IPS-NIHi7 (cell line): ENCODE measurements around the gene SETBP1.
"Not testable (repeated sequence)": the region's sequence is repeated elsewhere in the genome, so short reads cannot be mapped to it uniquely, and the experiment has no call there.

Experiments
- DNase-seq: peaks from one replicate; pipeline ENCODE4 v3.0.0; 2012; ENCODE audit warnings: mixed read lengths; ENCODE audit errors: extremely low spot score

Gene SETBP1

DNA sequence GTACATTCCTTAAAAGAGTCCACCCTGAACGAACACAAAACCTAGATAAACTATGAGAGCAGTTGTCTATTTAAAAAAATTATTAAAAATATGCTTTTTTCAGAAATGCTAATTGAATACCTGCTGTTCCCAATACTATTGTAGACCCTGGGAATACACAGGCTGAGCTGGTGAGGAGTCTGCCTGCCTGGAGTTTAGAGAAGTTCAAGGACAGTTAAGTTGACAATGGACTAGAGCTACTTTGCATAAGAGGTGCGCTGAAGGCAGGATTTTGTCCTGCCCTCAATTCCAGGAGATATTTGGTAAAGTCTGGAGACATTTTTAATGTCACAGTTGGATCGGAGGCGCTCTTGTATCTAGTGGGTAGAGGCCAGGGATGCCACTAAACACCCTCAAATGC is 110.2 kb downstream of the SETBP1 start:
- no peak for DNase-seq

DNA sequence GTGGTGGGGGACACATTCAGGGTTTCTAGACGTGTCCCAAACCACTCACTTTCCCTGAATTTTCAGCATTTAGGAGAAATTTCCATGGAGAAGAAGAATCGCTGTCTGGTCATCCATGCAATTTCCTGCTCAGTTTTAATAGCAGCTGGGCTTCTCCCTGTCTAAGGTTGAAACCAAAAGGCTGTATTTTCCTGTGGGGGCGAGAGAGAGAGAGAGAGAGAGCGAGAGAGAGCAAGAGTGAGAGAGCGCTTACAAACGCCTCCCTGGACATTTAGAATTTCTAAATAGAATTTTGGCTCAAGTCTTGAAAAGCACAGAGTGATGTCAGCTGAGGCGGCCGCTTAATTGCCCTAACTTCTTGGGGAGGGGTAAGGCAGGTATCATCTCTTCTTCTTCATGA is 110.8 kb downstream of the SETBP1 start:
- DNase-seq: no peak

DNA sequence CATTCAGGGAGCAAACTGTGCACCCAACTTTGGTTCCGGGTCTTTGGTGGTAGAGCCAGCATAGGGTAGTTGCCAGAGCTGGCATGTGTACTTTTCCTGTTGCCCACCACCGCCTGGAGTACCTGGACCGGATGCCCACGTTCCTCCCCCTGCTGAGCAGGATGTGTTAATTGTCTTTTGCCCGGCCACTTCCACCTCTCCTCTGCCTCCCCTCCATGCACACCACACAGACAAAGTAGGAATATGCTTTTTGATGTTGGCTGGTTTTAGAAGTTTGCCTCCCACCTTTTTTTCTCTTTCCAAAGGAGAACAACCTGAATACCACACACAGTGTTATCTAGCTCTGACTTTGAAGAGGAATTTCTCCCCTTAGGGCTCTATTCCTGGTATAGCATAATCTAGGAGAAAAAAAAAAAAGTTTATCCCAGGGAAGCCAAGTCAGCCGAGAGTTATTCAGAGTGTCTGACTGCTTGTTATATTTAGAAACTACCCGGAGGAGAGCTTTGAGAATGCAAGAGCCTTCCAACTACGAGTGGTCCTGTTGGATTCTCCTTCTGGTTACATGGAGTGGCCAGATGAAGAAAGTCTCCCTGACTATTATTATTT is 111.9 kb downstream of the SETBP1 start:
- DNase-seq: no peak

DNA sequence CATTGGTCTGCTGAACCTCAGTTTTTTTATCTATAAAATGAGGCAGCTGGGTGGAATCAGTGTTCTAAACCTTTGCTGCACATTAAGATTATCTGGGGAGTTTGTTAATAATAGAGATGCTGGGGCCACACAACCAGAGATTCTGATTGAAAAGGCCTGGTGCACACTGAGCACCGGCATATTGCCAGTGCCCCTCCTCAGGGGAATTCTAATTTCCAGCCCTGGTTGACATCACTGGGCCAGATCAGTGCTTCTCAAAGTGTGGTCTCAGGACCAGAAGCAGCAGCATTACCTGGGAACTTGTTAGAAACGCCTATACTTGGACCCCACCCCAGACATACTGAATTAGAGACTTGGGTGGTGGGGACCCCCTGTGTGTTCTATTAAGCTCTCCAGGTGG is 112.5 kb downstream of the SETBP1 start:
- DNase-seq: no peak

DNA sequence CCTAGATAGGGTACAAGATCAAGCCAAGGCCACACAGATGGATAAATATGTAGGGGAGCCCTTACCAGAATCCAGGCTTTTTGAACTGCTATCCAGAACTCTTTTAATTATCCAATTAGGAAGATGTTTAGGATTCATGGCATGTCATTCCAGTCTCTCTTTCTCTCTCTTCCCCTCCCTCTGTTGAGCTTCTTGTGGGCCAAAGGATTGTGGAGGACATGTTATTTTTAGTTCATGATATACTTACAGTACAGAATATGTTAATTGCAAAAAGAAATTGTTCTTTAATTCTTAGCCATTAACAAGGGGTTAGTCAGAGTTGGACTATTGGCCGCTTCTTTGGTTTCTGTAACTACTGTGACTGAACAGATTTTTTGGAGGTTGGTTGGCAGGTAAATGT is 113.0 kb downstream of the SETBP1 start:
- DNase-seq: no peak

DNA sequence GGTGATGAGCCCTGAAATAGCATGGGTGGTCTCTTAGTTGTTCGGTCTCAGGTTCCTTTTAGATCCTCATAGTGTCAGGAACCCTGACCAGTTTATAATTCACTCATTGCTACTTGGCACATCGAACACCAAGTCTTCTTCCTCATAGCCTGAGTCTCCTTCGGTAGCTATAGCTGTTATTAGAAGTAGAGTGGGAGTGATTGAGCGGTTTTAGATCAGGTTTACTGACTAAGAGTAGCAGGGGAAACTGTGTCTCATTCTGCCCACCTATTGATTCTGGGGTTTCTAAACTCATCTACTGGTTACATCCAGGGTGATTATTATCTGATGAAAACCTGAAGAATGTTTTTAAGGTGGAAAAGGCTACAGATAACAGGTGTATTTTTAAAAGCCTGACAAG is 114.6 kb downstream of the SETBP1 start:
- no peak for DNase-seq

DNA sequence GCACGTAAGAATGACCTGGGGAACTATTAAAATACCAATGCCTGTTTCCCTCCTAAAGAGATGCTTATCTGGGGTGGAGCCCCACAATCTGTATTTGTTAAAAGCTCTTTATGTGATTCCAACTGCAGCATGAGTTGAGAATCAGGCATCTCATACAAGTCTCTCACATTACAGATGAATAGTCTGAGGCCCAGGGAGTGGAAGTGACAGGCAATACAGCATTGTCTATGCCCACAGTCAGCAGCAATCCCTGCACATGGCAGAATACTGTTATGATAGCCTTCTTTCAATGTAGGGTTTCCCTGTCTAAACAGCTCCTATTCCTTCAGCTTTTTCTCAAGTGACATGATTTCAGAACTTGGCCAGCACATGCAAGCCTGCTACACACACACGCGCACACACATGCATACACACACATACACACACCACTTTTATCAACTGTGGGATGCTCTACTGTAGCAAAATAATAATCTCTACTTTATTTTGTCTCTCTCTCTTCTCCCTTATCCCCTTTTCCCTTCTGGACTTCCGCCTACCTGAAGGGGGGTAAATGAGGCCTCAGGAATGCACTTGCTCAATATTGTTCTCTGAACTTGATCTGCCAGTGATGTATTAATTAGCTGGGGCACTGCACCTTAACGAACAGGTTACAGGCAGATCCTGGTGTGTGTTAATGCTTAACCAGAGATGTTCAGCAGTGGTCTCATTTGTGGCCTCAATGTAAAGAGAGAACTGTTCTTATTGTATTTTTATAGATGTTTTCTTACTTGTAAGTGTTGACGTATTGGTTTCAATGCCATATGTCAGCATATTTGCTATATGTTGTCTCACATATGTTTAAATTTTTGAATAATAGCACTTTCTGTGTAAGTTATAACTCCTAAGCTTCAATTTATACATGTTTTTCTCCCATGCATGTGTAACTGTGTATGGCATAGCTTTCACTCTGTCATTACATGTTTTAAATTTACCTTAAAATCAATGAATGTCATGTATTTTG is 116.0 kb downstream of the SETBP1 start:
- DNase-seq: no peak

DNA sequence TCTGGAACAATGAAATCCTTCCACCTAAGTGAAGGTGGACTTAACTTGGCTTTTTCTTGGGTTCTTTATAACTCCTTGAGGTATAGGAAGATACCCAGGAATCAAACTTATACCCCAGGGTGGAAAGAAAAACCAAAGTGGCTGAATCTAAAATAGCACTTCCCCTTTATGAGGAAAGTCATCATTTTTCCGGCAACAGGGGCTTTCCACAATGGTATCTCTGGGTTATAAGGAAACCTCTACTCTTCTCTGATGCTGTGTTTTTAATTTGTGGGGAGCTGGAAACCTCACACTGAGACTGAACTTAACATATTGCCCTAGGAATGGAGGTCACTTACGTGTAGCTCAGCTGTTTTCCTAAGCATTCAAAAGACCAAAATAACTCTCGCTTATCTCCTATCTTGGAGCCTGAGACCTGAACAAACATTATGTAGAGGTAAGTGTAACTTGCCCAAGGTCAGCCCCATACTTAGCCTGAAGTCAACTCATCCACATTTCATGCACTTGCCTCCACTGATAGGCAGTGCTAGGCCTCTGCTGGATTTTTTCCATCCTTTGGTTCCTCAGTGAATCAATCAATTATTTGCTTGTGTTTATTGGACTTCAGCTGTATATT is 117.9 kb downstream of the SETBP1 start:
- no peak for DNase-seq

DNA sequence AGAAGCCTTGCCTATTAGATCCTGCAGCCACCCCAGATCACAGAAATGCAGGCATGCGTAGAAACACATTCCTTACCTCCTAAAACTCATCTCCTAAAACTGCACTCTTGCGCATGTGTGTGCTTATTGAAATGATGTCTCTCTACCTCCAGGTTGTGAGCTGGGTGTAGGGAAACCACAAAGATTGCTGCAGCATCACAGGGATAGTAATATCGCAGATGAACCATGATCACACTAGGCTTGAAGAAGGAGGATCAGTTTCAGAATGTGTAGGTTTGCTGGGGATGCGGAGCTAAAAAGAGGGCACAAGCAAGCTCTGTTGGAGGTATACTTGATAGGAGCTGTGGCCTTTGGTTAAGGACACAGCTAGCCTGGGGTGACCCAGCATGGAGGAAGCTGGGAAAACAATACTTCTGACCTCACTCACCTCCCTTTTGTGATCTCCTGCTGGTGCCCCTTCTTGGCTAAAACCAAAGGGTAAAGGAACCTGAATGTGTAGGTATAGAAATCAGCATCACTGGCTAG is 118.8 kb downstream of the SETBP1 start:
- no peak for DNase-seq

DNA sequence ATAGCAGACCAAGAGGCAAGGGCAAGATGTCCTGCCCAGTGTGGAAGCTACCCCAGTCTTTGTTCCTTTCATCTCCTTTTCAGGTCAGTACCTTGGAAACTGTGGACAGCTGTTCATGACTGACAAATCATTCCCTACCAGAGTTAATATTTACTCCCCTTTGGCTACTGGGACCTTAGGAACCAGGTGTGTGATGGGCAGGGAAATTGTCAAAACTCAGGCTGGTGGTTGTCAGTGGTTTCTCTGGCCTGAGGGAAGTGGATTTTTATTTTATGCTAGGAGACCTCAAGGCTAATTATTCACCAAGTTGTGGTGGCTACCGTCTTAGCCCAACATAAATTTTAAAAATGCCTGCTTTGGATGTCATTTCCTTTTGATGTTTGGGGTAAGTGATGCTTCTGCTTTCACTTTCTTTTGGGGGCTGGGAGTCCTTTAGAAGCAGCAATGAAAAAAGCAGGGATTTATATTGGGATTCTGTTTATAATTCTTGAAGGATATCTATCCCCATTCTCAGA is 119.3 kb downstream of the SETBP1 start:
- DNase-seq: no peak

DNA sequence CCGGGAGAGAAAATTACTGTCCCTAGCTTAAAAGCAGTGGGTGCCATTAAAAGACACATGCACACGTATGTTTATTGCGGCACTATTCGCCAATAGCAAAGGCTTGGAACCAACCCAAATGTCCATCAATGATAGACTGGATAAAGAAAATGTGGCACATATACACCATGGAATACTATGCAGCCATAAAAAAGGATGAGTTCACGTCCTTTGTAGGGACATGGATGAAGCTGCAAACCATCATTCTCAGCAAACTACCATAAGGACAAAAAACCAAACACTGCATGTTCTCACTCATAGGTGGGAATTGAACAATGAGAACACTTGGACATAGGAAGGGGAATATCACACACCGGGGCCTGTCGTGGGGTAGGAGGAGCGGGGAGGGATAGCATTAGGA is 120.1 kb downstream of the SETBP1 start:
- DNase-seq: not testable (repeated sequence)

DNA sequence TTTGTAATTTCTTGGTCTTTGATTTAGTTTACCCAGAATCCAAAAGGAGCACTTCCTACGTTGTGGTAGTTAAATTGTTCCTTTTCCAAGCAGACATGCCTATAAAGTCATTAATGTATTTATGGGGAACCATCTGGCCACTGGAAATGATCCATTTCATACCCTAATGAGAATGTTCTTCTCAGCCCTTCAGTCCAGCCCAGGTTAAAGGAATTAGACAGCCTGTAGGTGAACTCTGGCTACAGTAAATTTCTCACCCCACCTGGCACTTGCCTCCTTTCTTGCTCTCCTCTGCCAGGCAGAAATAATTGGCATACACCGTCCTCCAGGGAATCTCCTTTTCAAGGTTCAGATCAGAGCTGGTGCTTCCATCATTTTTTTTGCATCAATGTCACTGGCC is 121.1 kb downstream of the SETBP1 start:
- no peak for DNase-seq

DNA sequence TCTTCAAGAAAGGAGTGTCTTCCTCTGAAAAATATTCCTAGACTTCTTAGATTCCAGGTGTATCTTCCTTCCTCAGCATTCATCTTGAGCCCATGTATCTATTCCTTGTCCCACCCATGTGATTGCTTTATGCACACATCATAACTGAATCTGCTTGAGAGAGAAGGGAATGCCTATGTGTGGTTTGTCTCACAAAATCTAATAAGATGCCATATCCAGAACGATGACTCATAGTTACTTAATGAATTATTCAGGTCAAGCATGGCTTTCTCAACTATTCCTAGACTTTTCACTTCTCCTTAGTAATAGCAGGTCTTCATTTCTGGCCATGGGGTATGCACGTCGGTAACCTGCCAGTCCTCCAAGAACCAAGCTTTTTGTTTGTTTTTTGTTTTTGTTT is 121.8 kb downstream of the SETBP1 start:
- DNase-seq: no peak

DNA sequence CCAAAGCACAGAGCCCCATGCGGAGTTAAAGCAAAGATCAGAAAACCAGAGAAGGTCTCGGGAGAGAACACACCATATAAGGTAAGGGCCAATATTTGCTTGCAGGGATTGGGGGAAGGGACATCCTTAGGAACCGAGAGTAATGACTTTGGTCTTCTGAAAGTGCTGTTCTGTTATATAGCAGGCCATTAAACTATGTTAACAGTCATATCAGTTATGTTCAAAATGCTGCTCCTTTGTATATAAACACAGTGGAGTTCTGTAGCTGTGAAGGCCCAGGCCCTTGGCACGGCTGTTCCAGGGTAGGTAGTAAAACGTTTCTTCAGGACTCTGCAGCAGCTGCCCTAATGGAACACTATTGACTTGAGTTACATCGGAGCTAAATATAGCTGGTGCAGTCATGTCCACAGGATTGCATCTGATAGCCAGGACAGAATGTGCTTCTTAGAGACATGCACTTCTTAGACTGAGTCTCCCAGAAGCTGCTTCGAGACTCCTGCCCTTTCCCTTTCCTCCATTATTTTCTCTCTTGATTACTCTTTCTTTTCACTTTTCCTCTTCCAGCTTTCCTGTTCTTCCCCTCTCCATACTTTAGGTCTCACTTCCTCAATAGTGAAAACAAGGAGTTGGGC is 122.4 kb downstream of the SETBP1 start:
- no peak for DNase-seq

DNA sequence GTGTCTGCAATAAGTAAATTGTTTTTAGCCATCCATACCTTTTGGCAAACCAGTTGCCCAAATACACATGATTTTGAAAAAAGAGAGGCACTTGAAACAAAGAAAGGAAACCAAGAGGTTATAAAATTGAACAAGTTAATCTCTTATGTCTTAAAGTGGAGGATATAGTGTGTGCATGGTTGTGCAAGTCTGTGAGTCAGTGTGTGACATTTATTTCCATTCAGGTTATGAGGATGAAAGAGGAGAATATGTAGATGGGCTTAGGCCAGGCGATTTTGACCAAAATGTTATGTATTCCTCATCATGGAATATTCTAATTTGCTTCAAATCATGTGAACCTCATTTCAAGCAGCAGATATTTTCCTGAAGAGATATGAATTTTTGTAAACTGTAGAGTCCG is 123.3 kb downstream of the SETBP1 start:
- no peak for DNase-seq

DNA sequence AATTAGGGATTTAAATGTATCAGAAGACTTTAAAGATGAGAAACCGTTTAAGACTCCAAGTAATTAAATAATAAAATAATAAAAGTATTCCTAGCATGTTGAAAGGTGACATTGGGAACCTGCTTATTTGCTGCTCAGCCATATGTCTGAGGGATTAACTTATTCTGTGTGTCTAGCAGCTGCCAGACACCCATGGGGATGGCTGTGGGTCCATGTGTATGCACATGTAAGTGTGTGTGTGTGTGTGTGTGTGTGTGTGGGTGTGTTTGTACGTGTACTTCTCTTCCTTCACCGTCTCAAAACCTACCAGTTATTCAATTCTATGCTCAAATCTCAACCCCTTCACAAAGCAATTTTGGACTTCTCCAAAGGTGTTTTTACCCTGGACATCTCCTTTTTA is 124.5 kb downstream of the SETBP1 start:
- no peak for DNase-seq

DNA sequence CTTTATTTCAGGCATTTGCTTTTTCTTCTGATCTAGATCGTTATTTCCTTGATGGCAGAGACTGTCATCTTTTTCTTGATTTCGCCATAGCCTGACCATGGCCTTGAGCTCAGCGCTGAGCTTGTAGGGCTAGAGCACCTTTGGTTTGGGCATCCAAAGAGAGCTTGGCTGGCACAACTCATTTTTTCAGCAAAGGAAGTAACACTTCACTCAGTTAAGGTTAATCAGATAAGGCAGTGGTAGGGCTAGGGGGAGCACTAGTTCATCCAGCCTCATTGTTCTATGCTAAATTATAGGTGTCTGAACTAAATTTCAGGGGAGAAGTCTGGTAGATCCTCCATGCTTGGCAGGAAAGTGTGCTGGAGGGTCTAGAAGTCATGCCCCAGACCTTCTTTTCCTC is 125.0 kb downstream of the SETBP1 start:
- no peak for DNase-seq

DNA sequence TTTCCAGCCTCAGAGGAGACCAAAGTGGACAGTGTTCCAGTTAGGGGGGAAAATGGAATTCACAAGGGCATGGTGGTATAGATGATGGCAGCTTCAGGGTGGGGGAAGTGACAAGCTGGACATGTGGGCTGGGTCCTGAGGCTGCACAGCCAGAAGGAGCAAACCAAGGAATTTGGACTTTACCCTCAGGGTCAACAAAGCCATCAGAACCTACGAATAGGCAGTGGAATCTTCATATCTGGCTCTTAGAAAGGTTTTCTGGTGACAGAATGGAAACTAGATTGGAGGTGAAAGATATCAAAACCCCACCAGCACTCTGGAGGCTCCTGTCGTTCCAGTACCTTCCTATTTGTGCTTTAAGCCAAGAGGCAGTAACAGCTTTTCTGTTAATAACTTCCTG is 127.1 kb downstream of the SETBP1 start:
- no peak for DNase-seq

DNA sequence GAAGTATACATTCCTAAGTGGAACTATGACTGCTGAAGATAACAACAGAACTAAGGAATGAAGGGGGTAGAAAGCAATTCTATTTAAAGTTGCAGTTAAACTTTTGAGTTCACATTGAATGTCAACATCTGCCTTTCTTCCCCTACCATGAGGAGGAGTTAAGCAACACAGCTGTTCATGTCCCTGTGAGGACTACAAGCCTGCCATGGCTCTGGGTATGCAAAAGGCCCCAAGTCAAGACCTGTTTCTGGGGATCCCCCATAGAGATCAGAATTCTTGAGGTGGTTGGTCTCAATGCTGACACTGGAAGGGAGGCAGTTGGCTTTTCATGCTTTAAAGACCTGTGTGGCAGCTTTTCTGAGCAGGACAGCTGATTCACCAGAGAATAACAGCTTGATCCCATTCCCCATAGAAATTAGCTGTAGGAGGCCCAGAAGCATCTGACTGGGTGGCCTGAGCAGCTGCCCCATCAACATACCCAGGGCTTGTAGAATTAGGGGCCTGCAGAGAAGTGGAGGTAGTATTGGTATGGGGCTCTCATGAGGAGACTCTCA is 131.0 kb downstream of the SETBP1 start:
- DNase-seq: no peak

DNA sequence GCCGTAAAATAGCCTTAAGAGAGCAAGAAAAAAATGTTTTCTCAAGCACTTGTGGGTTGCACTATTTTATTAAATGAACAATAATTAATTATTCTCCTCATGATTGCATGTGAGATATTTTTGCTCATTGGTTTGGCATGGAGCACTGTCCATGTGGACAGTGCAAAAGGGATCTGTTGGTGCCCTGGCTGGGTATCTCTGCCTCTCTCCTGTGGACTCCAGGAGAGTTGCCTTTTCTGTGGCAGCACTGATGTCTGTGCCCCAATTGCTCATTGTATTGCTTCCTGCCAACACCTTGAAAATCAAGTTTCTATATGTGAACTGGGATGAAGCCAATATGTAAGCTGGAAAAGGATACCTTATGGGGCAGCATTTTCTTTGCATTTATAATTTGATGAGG is 131.7 kb downstream of the SETBP1 start:
- no peak for DNase-seq

DNA sequence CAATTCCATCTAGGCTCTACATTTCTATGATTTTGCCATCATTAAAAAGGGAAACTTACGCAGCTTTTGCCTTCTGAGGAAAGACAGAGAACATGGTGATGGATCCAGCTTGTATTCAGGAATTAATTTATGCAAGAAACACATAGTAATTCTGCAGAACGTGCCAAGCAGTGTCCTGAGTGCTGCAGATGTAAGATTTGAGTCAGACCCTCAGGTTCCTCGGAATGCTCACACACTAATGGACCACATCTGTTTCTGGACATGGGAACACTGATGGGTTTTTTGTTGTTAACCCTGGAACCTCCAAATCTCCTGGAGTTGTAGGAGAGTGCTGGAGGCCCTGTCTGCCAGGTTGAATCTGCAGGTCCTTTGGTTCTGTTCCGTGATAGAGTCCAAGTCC is 132.9 kb downstream of the SETBP1 start:
- DNase-seq: no peak

DNA sequence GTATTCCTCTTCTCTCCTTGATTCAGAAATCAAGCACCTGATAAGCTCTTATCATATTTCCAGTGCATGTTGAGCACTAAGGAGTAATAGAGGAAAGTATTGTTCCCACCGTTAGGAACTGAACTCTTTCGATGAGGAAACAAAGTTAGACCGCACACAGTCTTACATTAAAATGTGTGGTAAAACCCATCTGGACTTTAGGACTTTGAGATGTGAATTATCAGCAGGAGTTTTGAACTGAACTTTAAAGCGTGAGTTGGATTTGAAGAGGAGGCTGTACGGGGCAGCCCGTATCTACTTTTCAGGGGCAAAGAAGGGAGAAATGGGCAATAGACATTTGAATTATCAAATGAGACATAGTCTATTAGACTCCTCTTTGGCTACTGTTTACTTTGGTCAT is 134.4 kb downstream of the SETBP1 start:
- no peak for DNase-seq
